HG03457 (cell line): ENCODE data around the gene RAB8A.

Source experiments
- ATAC-seq: cut with Tn5 transposase; IDR thresholded peaks from one replicate; pipeline ENCODE4 v1.9.1; 2021; ENCODE audit warnings: moderate number of reproducible peaks; ENCODE audit not compliant: unreplicated experiment

RAB8A gene

DNA sequence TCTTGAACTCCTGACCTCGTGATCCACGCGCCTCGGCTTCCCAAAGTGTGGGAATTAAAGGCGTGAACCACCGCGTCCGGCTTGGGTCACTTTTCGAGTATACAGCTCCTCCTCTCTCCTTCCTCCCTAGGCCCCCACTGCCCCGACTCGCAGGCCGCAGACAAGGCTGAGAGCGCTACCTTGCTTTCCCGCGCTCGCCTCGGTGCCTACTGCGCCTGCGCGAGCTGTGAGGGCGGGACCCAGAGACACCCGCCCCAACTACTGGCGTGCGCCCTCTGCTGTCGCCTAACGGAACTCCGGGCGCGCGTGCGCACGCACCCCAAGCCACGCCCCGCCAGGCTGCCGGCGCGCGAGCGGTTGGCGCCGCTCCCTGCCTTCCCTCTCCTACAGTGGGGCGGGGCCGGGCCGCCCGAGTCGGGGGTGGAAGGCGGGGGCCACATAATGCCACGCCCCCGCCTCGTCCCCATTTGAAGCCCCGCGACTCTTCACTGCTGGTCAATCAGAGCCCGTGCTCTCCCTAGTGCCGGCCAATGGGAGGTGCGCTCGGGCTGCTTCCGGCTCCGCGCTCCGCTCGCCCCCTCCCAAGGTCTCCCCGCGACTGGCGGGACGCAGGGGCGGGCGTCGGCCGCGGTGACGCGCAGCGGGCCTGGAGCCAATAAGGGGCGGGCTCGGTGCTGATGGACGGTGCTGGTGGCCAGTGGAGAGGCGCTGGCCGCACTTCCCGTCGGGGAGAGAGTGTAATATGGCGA, at the start of gene RAB8A:
Gene RAB8A (plus strand): TSS at position 730 of the 749 bp plus-strand sequence. CDS start 13 bp downstream, at position 743.
- ATAC-seq: peak; percentile 81

DNA sequence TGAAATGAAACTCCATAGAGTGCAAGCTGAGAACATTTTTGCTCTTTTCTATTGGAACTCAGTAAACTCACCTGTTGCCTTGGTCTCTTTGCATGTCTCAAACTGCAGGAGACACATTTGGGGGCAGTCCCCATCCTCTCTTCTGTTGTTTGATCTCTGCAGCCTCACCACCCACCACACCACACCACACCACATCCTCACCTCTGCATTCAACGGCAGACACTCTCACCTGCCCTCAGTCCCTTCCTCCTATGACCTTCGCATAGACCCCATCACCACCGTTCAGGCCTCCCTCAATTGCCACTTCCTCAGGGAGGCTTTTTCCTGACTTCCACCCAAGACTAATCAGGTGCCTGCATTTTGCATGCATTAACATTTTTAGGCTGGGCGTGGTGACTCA, 49.7 kb upstream of the RAB8A start:
- no peak for ATAC-seq

DNA sequence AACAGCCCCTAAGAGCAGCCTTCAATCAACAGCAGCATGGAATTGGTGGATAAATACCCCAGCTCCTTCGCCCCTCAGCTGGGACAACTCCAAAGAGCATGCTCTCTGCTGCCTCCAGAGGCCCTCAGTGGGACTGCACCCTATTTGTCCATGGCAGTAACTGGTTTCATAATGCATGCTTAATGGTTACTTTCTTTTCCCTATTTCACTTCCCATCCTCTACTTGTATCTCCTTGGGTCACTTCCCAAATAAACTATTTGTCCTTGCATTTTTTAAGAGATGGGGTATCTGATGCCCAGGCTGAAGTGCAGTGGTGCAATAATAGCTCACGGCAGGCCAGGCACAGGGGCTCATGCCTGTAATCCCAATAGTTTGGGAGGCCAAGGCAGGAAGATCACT, 48.9 kb upstream of the RAB8A start:
- ATAC-seq: no peak

DNA sequence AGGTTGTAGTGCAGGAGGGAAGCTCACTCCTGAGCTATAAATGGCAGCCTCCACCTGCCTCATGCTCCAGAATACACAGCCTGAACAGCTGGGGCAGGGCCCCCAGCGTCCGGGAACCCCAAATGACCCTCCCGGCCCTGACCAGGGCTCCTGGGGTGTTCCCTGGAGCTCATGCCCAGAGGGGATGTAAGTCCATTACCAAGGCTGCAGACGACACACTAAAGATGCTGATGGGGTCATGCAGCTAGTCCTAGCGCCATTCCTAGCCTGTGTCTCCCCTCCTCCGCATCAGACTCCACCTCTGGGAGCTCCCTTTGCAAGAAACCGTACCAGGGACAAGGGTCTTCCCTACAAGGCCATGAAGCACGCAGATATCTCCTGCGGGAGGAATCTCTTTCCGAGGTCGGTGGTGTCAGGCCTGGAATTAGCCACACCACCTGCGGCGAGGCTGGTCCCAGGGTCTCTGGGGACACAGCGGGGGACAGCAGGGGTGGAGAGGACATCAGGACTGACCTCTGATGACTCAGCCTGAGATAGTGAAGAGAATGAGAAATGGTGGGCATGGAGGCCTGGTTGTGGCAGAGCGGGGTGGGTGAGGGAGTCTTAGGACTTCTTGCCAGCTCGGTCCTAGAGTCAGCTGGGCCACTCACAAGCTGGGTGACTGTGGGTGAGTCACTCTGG, 47.3 kb upstream of the RAB8A start:
- no peak for ATAC-seq

DNA sequence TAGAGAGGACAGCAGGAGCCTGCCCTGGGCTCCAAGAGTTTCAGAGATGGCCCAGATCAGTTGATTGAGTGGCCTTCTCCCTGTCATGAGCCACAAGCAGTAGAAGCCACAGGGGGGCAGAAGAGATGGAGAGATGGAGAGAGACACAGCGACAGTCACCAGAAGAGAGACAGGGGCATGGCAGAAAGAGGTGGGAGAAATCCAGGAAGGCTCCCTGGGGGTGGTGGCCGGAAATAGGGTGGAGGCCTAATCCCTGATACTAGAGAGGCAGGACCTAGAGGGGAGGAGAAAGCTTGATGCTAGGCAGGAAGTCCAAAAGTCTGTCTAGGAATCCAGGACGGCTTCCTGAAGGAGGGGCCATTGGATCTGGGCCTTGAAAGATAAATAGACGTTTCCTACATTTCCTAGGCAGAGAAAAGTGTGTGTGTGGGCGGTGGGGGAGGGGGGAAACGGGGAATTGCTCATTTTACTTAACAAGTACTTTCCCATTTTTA, 45.0 kb upstream of the RAB8A start:
- no peak for ATAC-seq

DNA sequence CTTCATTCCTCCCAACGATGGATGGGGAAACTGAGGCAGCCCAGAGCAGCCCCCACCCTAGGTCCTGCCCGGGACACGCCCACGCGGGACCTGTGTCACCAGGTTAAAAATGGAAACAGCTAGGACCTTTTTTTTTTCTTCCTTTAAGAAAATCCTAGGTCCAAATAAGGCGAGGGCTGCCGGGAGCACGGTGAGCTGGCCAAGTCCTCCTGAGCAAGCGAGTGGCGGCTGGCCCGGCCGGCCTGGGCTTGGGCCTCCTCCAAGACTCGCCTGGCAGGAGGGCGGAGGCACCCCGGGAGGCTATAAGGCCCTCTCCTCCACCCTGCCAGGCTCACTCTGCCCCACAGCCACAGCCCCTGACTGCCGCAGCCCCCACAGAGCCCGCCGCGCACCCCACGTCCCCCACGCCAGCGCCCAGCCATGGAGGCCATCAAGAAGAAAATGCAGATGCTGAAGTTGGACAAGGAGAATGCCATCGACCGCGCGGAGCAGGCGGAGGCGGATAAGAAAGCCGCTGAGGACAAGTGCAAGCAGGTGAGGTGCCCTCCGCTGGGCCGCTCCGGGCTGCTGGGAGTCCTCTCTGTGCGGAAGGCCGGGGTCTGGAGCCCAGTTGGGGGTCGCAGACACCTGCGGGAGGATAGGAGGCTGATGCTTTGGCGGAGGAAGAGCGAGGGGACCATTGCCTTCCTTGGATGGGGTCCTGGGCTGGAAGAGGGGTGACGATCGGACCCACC, 44.3 kb upstream of the RAB8A start:
- no peak for ATAC-seq

DNA sequence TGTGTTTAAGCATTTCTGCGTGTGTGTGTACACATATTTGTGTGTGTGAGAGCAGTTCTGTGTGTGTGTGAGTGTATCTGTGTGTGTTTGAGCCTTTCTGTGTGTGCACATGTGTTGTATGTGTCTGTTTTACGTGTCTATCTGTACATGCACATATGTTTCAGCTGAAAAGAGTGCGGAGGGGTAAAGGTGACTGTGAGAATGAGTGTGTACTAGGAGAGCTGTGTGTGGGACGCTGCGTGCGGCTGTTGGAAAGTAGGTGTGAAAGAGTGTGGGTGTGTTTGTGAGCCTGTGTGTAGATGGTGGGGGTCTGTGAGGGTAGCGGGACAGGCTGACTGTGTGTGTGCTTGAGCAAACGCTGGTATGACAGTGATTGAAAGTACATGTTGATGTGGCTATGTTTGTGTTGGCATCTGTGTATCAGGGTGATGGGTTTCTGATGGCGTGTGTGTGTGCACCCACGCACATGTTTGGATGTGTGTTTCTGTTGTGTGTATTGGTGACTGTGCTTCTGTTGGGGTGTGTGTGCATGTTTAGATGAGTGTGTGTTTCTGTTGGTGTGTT, 42.9 kb upstream of the RAB8A start:
- ATAC-seq: no peak

DNA sequence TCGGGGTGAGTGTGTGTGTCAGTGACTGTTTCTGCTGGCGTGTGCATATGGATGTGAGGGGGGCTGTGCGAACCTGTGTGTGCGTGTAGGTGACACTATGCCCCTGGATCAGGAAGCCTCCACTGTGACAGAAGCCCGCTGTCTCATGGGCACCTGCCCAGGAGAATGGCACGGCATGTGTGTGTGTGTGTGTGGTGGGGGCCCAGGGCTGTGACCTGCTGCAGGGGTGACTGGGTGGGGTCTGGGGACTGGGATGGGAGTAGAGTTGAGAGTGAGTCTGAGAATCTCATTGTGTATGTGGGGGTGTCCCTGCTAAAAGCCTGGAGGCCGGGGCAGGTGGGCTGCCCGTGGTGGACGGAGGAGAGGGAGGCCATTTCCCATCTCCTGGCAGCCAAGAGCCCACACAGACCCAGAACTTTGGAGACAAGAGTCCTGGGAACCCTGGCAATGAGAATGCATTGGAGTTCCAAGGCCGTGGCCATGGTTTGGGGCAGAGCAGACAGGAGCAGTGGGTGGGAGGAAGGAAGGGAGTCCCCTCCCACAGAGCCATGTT, 41.8 kb upstream of the RAB8A start:
- no peak for ATAC-seq

DNA sequence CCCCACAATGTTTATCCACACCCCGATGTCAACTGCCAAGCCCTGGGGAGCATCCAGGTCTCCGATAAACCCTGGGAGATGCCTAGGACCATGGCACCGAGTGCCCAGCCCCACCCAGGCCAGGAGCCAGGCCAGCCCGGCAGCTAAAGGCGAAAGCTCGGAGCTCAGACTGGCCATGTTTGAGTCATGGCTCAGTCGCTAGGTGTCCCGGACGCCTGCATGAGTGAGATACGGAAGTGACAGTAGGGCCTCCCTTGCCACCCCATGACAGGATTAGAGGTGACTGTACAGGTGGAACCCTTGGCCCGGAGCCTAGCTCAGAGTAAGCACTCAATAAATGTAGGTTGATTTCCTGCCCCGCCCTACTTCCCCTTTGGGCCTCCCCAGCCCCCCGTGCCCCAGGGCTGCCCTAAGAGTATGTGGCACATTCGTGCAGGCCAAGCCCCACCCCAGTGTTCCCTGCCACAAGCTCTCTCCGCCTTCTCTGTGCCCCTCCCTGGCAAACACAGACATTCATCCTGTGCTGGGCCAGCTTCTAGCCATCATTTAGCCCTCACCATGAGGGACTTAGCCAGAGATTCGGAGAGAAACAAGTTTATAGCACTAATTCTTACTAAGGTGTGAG, 41.2 kb upstream of the RAB8A start:
- no peak for ATAC-seq

DNA sequence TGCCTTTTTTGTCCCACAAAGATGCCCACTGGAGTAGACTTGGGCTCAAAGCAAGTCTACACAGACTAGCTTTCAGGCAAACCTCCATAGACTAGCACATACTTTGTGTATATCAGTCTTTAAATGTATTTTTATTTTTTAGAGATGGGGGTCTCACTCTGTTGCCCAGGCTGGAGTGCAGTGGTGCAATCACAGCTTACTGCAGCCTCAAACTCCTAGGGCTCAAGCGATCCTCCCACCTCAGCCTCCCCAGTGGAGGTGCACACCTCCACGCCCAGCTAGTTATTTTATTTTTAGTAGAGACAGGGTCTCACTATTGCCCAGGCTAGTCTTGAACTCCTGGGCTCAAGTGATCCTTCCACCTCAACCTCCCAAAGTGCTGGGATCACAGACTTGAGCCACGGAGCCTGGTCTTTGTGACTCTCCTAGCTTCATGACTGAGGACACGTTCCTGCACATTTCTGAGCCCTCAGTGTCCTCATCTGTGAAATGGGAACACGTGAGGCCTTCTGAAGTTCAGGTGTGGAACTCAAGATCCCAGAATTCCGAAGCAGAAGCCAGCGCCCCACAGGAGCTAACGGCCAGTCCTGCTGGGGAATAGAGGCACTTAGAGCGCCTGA, 40.5 kb upstream of the RAB8A start:
- ATAC-seq: no peak

DNA sequence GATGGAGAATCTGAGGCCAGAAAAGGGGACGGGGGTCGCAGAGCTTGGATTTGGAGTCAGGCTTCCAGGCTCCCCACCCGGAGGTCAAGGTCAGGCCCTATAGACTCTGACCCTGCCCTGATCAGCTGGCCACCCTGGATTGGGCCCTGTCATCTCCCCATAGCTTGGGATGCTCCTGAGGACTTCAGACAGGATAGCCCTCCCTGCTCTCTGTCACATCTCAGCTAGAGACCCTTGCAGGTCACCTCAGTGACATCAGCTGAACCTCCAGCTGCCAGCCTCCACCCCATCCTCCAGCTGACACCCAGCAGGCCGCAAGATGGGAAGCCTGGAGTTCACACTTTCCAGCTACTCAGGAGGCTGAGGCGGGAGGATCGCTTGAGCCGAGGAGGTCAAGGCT, 38.2 kb upstream of the RAB8A start:
- no peak for ATAC-seq

DNA sequence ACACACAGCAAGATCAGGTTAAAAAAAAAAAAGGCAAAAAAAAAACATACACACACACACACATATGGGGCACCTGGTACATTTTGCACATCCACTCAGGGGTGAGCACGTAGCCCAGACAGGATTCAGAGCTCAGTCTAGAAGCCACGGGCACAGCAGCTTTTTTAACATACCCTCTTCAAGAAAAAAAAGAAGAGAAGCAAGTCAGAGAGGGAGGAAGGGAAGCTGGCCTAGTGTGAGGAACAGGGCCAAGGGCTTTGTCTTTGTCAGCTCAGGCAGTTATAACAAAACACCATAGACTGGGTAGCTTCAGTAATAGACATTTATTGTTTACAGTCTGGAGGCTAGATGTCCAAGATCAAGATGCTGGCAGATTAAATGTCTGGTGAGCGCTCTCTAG, 37.7 kb upstream of the RAB8A start:
- ATAC-seq: no peak

DNA sequence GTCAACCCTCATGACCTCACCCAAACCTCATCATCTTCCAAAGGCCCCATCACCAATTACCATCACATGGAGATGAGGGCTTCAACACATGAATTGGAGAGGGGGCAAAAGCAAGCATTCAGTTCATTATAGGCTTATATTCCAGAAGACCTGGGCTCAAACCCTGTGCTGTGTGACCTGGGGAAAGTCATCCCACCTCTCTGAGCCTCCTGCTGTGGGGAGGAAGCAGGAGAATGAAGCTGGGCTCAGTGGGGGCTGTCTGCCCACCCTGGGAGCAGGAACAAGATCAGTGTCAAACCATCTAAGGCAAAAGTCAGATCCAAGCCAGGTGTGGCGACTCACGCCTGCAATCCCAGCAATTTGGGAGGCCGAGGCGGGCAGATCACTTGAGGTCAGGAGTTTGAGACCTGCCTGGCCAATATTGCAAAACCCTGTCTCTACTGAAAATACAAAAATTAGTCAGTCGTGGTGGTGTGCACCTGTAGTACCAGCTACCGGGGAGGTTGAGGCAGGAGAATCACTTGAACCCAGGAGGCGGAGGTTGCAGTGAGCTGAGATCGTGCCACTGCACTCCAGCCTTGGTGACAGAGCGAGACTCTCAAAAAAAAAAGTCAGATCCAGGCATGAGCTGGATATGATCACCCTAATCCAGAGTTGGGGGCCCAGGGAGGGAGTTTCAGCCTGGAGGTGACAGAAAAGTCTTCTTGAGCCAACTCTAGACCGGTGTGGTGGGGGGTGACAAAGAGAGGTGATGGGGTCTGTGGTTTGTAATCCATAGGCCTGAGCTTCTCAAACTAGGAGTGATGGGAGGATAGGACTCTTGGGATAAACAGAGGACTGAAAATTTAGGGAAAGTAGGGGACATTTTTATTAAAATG, 37.0 kb upstream of the RAB8A start:
- ATAC-seq: no peak

DNA sequence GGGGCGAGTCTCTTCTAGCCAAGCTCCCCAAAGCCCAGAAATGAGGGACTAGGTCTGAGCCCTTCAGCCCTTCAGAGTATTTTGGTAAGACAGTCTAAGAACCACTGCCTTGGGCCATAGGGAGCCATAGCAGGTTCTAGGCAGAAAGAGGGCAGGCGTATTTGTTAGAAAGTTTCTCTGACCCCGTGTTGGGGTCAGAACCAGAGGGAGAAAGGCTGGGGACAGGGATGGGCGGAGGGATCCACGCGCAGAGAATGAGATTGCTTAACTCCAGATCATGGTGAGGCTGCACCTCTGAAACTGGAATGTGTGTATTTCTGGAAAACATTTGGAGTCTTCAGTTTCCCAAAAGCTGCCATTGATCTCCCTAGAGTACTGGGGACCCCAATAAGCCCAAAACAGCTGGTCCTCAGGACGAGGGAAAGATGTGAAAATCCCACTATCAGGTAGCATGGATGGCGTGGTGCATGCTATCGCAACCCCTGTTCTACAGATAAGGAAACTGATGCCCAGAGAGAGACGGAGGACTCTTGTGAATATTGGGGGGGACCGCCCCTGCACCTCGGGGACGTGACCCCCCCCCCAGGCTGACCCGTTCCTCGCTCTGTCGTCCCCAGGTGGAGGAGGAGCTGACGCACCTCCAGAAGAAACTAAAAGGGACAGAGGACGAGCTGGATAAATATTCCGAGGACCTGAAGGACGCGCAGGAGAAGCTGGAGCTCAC, 36.1 kb upstream of the RAB8A start:
- no peak for ATAC-seq

DNA sequence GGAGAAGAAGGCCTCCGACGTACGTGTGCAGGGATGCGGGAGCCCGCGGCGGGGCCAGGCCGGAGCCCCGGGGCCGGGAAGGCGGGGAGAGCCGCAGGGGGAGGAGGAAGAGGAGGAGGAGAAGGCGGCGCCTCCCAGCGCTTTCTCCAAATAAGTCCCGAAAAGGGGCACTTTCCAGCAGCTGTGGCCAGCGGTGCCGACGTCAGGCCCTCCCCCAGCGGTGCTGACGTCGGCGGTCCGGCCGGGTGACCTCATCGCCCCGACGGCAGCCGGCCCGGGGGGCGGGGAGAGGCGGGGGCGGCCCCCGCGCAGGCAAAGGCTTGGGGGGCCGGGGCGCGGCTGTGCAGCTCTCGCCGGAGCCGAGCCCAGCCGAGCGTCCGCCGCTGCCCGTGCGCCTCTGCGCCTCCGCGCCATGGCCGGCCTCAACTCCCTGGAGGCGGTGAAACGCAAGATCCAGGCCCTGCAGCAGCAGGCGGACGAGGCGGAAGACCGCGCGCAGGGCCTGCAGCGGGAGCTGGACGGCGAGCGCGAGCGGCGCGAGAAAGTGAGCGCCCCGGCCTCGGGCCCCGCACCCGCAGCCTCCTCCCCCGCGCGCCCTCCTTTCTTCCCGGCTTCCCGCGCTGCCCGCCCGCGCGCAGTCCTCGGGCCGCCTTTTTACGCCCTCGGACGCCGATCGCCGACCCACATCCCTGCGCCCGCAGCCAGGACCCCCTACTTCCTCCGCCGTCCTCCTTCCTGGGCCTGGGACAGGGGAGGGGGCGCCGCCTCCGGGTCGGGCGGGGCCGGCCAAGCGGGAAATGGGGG, 35.3 kb upstream of the RAB8A start, which contains the start of gene TPM4:
Gene TPM4 (plus strand): TSS at position 342 of the 804 bp plus-strand sequence. CDS start 71 bp downstream, at position 413.
- ATAC-seq: peak; percentile 49

DNA sequence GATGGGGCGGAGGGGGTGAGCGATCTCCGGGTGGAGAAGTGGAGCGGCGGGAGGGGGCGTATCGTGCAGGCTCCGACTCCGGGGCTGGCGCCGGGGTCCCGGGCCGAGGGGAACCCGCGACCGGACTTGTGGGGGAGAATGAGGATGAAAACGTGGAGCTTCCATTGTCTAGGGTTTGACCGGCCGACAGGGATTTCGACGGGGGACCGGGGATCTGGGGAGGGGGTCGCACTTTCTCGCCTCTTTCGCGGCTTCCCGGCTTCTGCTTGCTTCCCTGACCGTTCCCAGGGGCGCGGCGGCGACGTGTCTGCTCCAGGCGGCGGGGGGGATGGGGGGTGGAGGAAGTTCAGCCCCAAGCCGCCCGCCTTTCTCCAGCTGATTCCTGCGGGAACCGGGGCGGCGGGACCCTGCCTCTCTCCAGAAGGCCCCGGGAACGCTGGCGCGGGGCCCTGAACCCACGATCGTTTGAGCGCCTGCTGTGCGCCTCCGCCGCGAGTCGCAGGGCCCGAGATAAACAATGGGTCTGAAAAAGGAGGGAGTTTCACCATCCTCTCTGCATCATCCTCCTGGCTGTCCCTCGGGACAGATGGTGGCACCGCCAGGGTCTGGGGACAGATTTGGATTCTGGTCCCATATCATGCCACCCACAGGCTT, 34.6 kb upstream of the RAB8A start:
- no peak for ATAC-seq
